Sigmoid colon (tissue), 4 donors: ENCODE data around the gene TAX1BP3.

Experiments
- CTCF ChIP-seq, 4 experiments: fragments of 450-650 bp in 3 of 4; fragments of 200-600 bp in 1 of 4; IDR thresholded peaks; one replicate each; pipeline ENCODE4 v1.5.1; 2016 to 2019; ENCODE audit warnings: antibody characterized with exemption in 4 of 4, mild to moderate bottlenecking in 3 of 4, moderate library complexity in 2 of 4
- EP300 ChIP-seq, 4 donors: sonication (generic); formaldehyde crosslinking; IDR thresholded peaks; one replicate each; pipeline ENCODE4 v1.6.1; 2017; ENCODE audit warnings: antibody characterized with exemption in 4 of 4
- POLR2A ChIP-seq, 2 donors: fragments of 450-650 bp; IDR thresholded peaks; one replicate each; pipeline ENCODE4 v1.6.1; 2016; ENCODE audit warnings: antibody characterized with exemption in 2 of 2, mild to moderate bottlenecking in 2 of 2, moderate library complexity in 2 of 2
- POLR2AphosphoS5 ChIP-seq, 4 donors: sonication (generic); formaldehyde crosslinking; IDR thresholded peaks; one replicate each; pipeline ENCODE4 v1.6.1; 2017; ENCODE audit warnings: antibody characterized with exemption in 4 of 4

GRCh38 chr17:3690094-3690715 is 21.8 kb upstream of the TAX1BP3 start:
- no peak for TF ChIP-seq POLR2A (IDR thresholded peaks at IDR 0.05)
- no peak for TF ChIP-seq CTCF (IDR thresholded peaks at IDR 0.05)
- no peak for TF ChIP-seq EP300 (IDR thresholded peaks at IDR 0.05)
- TF ChIP-seq POLR2AphosphoS5 (IDR thresholded peaks at IDR 0.05): no peak
